Measurements from ENCODE around the gene SNX20.

Gene SNX20

GRCh38 chr16:50645563-50646220 lies 35.4 kb downstream of the SNX20 start:
- Histone ChIP-seq H3K4me1 (no peaks in the 10 kb centered on the region), H3K9me3 (no peaks in the 10 kb centered on the region), H3K4me2 (no peak overlapping the region), H3K4me3 (no peak overlapping the region), H4K20me1 (no peaks in the 10 kb centered on the region), H3K27ac (no peak overlapping the region), H3K27me3 (no peaks in the 10 kb centered on the region), H3K9ac (no peak overlapping the region), H3K36me3 (no peaks in the 10 kb centered on the region)
- TF ChIP-seq Cebpa-rat (IDR thresholded peaks at IDR 0.05): no peak

GRCh38 chr16:50644729-50645128 lies 36.4 kb downstream of the SNX20 start:
- H3K9me3 ChIP-seq: no peaks in the 10 kb centered on the region
- TF ChIP-seq Cebpa-rat (IDR thresholded peaks at IDR 0.05): no peak
- no peak overlapping the region for H3K9ac ChIP-seq
- H3K36me3 ChIP-seq: no peaks in the 10 kb centered on the region
- no peak overlapping the region for H3K4me3 ChIP-seq
- no peak overlapping the region for H3K4me2 ChIP-seq
- no peaks in the 10 kb centered on the region for H4K20me1 ChIP-seq
- H3K27me3 ChIP-seq: no peaks in the 10 kb centered on the region
- H3K27ac ChIP-seq: no peak overlapping the region
- H3K4me1 ChIP-seq: no peaks in the 10 kb centered on the region

- Histone ChIP-seq H3K4me2 (no peak overlapping the region), H3K27ac (no peak overlapping the region), H3K4me1 (peaks cover 4% of the 10 kb centered on the region), H3K9me3 (no peaks in the 10 kb centered on the region), H3K36me3 (no peaks in the 10 kb centered on the region), H3K4me3 (no peak overlapping the region), H3K9ac (no peak overlapping the region), H4K20me1 (no peaks in the 10 kb centered on the region), H3K27me3 (no peaks in the 10 kb centered on the region)
- no peak for TF ChIP-seq Cebpa-rat (IDR thresholded peaks at IDR 0.05)
These were observed 36.9 kb downstream of the SNX20 start for GRCh38 chr16:50644245-50644644.

GRCh38 chr16:50643192-50643591 lies 37.9 kb downstream of the SNX20 start:
- no peaks in the 10 kb centered on the region for H3K27me3 ChIP-seq
- H3K9ac ChIP-seq: no peak overlapping the region
- no peaks in the 10 kb centered on the region for H4K20me1 ChIP-seq
- H3K27ac ChIP-seq: no peak overlapping the region
- no peaks in the 10 kb centered on the region for H3K9me3 ChIP-seq
- no peaks in the 10 kb centered on the region for H3K36me3 ChIP-seq
- peaks cover 11% of the 10 kb centered on the region for H3K4me1 ChIP-seq
- no peak overlapping the region for H3K4me2 ChIP-seq
- TF ChIP-seq Cebpa-rat (IDR thresholded peaks at IDR 0.05): no peak
- no peak overlapping the region for H3K4me3 ChIP-seq

GRCh38 chr16:50642349-50642748 lies 38.8 kb downstream of the SNX20 start:
- H3K27ac ChIP-seq: no peak overlapping the region
- H3K27me3 ChIP-seq: no peaks in the 10 kb centered on the region
- H3K4me2 ChIP-seq: no peak overlapping the region
- H3K9me3 ChIP-seq: no peaks in the 10 kb centered on the region
- no peak overlapping the region for H3K9ac ChIP-seq
- TF ChIP-seq Cebpa-rat (IDR thresholded peaks at IDR 0.05): no peak
- peaks cover 17% of the 10 kb centered on the region for H3K4me1 ChIP-seq
- no peaks in the 10 kb centered on the region for H3K36me3 ChIP-seq
- no peaks in the 10 kb centered on the region for H4K20me1 ChIP-seq
- H3K4me3 ChIP-seq: no peak overlapping the region

GRCh38 chr16:50641818-50642187 lies 39.3 kb downstream of the SNX20 start:
- Histone ChIP-seq H3K4me2 (no peak overlapping the region), H3K27me3 (no peaks in the 10 kb centered on the region), H3K36me3 (no peaks in the 10 kb centered on the region), H3K9me3 (no peaks in the 10 kb centered on the region), H3K9ac (no peak overlapping the region), H3K4me1 (peaks cover 17% of the 10 kb centered on the region), H3K27ac (no peak overlapping the region), H4K20me1 (no peaks in the 10 kb centered on the region), H3K4me3 (no peak overlapping the region)
- TF ChIP-seq Cebpa-rat (IDR thresholded peaks at IDR 0.05): no peak

GRCh38 chr16:50640919-50641817 lies 39.9 kb downstream of the SNX20 start:
- Histone ChIP-seq H4K20me1 (no peaks in the 10 kb centered on the region), H3K4me1 (peaks cover 17% of the 10 kb centered on the region), H3K36me3 (no peaks in the 10 kb centered on the region), H3K4me3 (no peak overlapping the region), H3K9me3 (no peaks in the 10 kb centered on the region), H3K27me3 (no peaks in the 10 kb centered on the region), H3K9ac (no peak overlapping the region), H3K27ac (no peak overlapping the region), H3K4me2 (no peak overlapping the region)
- no peak for TF ChIP-seq Cebpa-rat (IDR thresholded peaks at IDR 0.05)

- no peaks in the 10 kb centered on the region for H3K27me3 ChIP-seq
- no peaks in the 10 kb centered on the region for H3K9me3 ChIP-seq
- no peak for TF ChIP-seq Cebpa-rat (IDR thresholded peaks at IDR 0.05)
- H3K4me1 ChIP-seq: peaks cover 22% of the 10 kb centered on the region
- H3K4me2 ChIP-seq: no peak overlapping the region
- H3K27ac ChIP-seq: no peak overlapping the region
- H4K20me1 ChIP-seq: no peaks in the 10 kb centered on the region
- no peak overlapping the region for H3K4me3 ChIP-seq
- H3K9ac ChIP-seq: no peak overlapping the region
- no peaks in the 10 kb centered on the region for H3K36me3 ChIP-seq
These were observed 40.7 kb downstream of the SNX20 start for GRCh38 chr16:50640391-50640790.

GRCh38 chr16:50638816-50639670 lies 42.1 kb downstream of the SNX20 start:
- no peak overlapping the region for H3K4me3 ChIP-seq
- no peak for TF ChIP-seq Cebpa-rat (IDR thresholded peaks at IDR 0.05)
- H3K4me2 ChIP-seq: peak overlapping the region; percentile 33
- H3K9me3 ChIP-seq: no peaks in the 10 kb centered on the region
- no peak overlapping the region for H3K27ac ChIP-seq
- no peaks in the 10 kb centered on the region for H4K20me1 ChIP-seq
- H3K4me1 ChIP-seq: peaks cover 28% of the 10 kb centered on the region
- no peaks in the 10 kb centered on the region for H3K27me3 ChIP-seq
- no peaks in the 10 kb centered on the region for H3K36me3 ChIP-seq
- H3K9ac ChIP-seq: no peak overlapping the region
